DND-41 (cell line): ENCODE data around the gene LYRM4.
"Not testable (repeated sequence)": the region's sequence is repeated elsewhere in the genome, so short reads cannot be mapped to it uniquely, and the experiment has no call there.

Source experiments
- ATAC-seq: fragments of 200-7000 bp; cut with Tn5 transposase; 3 replicates; pipeline ENCODE4 v1.9.1; 2021; ENCODE audit warnings: low read depth; ENCODE audit not compliant: insufficient read depth
- DNase-seq: peaks from one replicate; pipeline ENCODE4 v3.0.0-alpha.2; 2020
- H2AFZ ChIP-seq: 2 replicates; pipeline ENCODE4 v1.6.0; 2012; ENCODE audit warnings: low read depth, low read length
- H3K27ac ChIP-seq: 2 replicates; pipeline ENCODE4 v1.5.1; 2012; ENCODE audit warnings: low read length, inconsistent platforms
- H3K27me3 ChIP-seq: fragments of 200-600 bp; sonication (generic); 2 replicates; pipeline ENCODE4 v1.6.0; 2012; ENCODE audit warnings: low read length, mild to moderate bottlenecking, inconsistent platforms; ENCODE audit not compliant: insufficient read depth, poor library complexity
- H3K36me3 ChIP-seq: 2 replicates; pipeline ENCODE4 v1.5.1; 2012; ENCODE audit warnings: low read length, inconsistent platforms; ENCODE audit not compliant: insufficient read depth
- H3K4me1 ChIP-seq: 2 replicates; pipeline ENCODE4 v1.5.1; 2012; ENCODE audit warnings: mild to moderate bottlenecking, low read length; ENCODE audit not compliant: insufficient read depth
- H3K4me2 ChIP-seq: 2 replicates; pipeline ENCODE4 v1.6.0; 2012; ENCODE audit warnings: mild to moderate bottlenecking, moderate library complexity, low read length, inconsistent platforms; ENCODE audit not compliant: insufficient read depth
- H3K4me3 ChIP-seq, 2 experiments: fragments of 200-600 bp in 1 of 2; shearing (Covaris generic) in 1 of 2; 2 replicates each; pipeline ENCODE4 v1.5.1; 2012 to 2016; ENCODE audit warnings: inconsistent platforms in 2 of 2, low read length in 2 of 2, mild to moderate bottlenecking in 2 of 2, low read depth in 1 of 2, moderate library complexity in 1 of 2
- H3K79me2 ChIP-seq: 2 replicates; pipeline ENCODE4 v1.6.0; 2012; ENCODE audit warnings: low read length, inconsistent platforms; ENCODE audit not compliant: insufficient read depth
- H3K9ac ChIP-seq: 2 replicates; pipeline ENCODE4 v1.6.0; 2012; ENCODE audit warnings: low read depth, mild to moderate bottlenecking, inconsistent platforms, low read length, moderate library complexity
- H3K9me3 ChIP-seq: 2 replicates; pipeline ENCODE4 v1.5.1; 2012; ENCODE audit warnings: low read length, moderate library complexity, mild to moderate bottlenecking, inconsistent platforms; ENCODE audit not compliant: insufficient read depth, severe bottlenecking
- H4K20me1 ChIP-seq: 2 replicates; pipeline ENCODE4 v1.6.0; 2012; ENCODE audit warnings: low read length; ENCODE audit not compliant: insufficient read depth
- EZH2 ChIP-seq: IDR thresholded peaks from 3 replicates; pipeline ENCODE4 v1.6.1; 2012; ENCODE audit warnings: borderline replicate concordance, low read depth, mild to moderate bottlenecking, moderate library complexity, low read length, inconsistent platforms; ENCODE audit not compliant: severe bottlenecking
- TF ChIP-seq, protein P1 (sequence below): IDR thresholded peaks from 2 replicates; pipeline ENCODE4 v1.5.1; 2012; ENCODE audit warnings: borderline replicate concordance, low read length, moderate library complexity, mild to moderate bottlenecking; ENCODE audit not compliant: poor library complexity, severe bottlenecking; ENCODE audit errors: extremely low read depth

Gene LYRM4

DNA sequence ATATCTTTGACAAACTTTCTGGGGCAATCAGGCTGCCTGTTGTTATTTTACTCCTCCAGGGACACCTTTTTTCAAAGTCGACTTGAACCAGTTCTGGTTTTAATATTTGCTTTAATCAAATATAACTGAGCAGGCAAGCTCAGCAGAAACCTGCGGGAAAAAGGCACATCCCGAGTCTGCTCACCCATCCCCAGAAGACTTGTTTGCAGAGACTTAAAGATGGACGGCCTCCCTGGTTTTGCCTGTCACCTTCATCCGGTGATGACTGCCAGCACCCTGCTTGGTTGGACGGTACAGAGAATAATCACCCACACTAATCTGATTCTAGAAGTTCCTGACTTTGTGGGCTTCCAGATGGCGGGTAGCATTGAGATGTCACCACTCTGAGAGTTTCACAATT, 138.8 kb downstream of the LYRM4 start:
- no peaks in the 10 kb centered on the region for H3K27me3 ChIP-seq
- no peaks in the 10 kb centered on the region for H3K4me1 ChIP-seq
- H3K9me3 ChIP-seq: no peaks in the 10 kb centered on the region
- no peak overlapping the region for H2AFZ ChIP-seq
- no peak overlapping the region for H3K4me3 ChIP-seq
- H3K79me2 ChIP-seq: no peaks in the 10 kb centered on the region
- H4K20me1 ChIP-seq: peaks cover 28% of the 10 kb centered on the region
- no peaks in the 10 kb centered on the region for H3K36me3 ChIP-seq
- no peak overlapping the region for H3K27ac ChIP-seq
- ATAC-seq: no peak
- no peak overlapping the region for H3K4me2 ChIP-seq
- TF ChIP-seq, protein P1, sequence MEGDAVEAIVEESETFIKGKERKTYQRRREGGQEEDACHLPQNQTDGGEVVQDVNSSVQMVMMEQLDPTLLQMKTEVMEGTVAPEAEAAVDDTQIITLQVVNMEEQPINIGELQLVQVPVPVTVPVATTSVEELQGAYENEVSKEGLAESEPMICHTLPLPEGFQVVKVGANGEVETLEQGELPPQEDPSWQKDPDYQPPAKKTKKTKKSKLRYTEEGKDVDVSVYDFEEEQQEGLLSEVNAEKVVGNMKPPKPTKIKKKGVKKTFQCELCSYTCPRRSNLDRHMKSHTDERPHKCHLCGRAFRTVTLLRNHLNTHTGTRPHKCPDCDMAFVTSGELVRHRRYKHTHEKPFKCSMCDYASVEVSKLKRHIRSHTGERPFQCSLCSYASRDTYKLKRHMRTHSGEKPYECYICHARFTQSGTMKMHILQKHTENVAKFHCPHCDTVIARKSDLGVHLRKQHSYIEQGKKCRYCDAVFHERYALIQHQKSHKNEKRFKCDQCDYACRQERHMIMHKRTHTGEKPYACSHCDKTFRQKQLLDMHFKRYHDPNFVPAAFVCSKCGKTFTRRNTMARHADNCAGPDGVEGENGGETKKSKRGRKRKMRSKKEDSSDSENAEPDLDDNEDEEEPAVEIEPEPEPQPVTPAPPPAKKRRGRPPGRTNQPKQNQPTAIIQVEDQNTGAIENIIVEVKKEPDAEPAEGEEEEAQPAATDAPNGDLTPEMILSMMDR: no peak
- TF ChIP-seq EZH2: no peak
- H3K9ac ChIP-seq: no peak overlapping the region
- DNase-seq: no peak

DNA sequence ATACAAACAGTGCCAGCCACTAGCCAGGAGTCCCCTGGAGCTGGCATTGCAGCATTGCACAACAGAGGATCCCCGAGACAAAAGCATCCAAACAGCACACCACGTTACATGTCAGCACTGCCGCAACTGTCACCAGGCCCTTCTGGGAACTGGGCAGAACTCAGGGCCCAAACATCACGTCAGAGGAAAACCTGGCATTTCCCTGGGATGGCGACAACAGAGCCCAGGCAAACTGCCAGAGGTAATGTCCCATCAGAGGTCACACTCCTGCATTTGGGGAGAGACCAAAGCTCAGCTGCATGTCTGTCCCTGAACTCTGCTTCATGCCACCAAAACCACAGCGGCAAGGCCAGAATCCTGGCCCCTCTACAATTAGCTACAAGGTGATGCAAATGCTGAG, 139.3 kb downstream of the LYRM4 start:
- Histone ChIP-seq H3K9ac (no peak overlapping the region), H3K4me3 (no peak overlapping the region), H3K36me3 (no peaks in the 10 kb centered on the region), H2AFZ (no peak overlapping the region), H3K27me3 (no peaks in the 10 kb centered on the region), H4K20me1 (peaks cover 28% of the 10 kb centered on the region), H3K9me3 (no peaks in the 10 kb centered on the region), H3K79me2 (no peaks in the 10 kb centered on the region), H3K27ac (no peak overlapping the region), H3K4me2 (no peak overlapping the region), H3K4me1 (no peaks in the 10 kb centered on the region)
- TF ChIP-seq EZH2: no peak
- TF ChIP-seq, protein P1: no peak
- no peak for DNase-seq
- ATAC-seq: no peak

DNA sequence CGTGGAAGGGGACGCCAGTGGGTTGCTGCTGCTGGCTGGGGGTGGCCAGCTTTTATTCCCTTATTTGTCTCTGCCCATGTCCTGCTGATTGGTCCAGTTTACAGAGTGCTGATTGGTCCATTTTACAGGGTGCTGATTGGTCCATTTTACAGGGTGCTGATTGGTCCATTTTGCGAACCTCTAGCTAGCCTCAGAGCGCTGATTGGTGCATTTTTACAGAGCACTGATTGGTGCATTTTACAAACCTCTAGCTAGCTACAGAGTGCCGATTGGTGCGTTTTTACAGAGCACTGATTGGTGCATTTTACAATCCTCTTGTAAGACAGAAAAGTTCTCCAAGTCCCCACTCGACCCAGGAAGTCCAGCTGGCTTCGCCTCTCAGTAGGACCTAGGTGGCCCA, 140.2 kb downstream of the LYRM4 start:
- H3K36me3 ChIP-seq, H3K4me3 ChIP-seq, ATAC-seq, H3K27me3 ChIP-seq, H3K9me3 ChIP-seq, H3K4me2 ChIP-seq, DNase-seq, H3K9ac ChIP-seq, H3K27ac ChIP-seq, H3K4me1 ChIP-seq, H3K79me2 ChIP-seq, H2AFZ ChIP-seq: not testable (repeated sequence)
- H4K20me1 ChIP-seq: peaks cover 28% of the 10 kb centered on the region

GRCh38 chr6:5120011-5120410, 140.7 kb downstream of the LYRM4 start:
- Histone ChIP-seq H3K4me1 (no peaks in the 10 kb centered on the region), H3K27me3 (no peaks in the 10 kb centered on the region), H4K20me1 (peaks cover 23% of the 10 kb centered on the region), H3K9ac (no peak overlapping the region), H3K9me3 (no peaks in the 10 kb centered on the region), H3K27ac (no peak overlapping the region), H2AFZ (no peak overlapping the region), H3K4me3 (no peak overlapping the region), H3K4me2 (no peak overlapping the region), H3K79me2 (no peaks in the 10 kb centered on the region), H3K36me3 (no peaks in the 10 kb centered on the region)
- no peak for TF ChIP-seq EZH2
- TF ChIP-seq, protein P1: no peak
- no peak for ATAC-seq
- DNase-seq: no peak
